OCI-LY1 (cell line): ENCODE results near the gene OR8G5.

Source experiments
- EZH2 ChIP-seq: fragments of 200-600 bp; sonication (generic), shearing (Covaris generic); IDR thresholded peaks from 2 replicates; pipeline ENCODE4 v1.8.0; 2017; ENCODE audit warnings: borderline replicate concordance, mixed run types, mild to moderate bottlenecking, antibody characterized with exemption, low read length, moderate library complexity, mixed read lengths
- TF ChIP-seq, protein P1 (sequence below): fragments of 200-600 bp; sonication (generic), shearing (Covaris generic); IDR thresholded peaks from 2 replicates; pipeline ENCODE4 v1.5.1; 2017; ENCODE audit warnings: mild to moderate bottlenecking, antibody characterized with exemption, low read length, moderate library complexity, mixed read lengths

DNA sequence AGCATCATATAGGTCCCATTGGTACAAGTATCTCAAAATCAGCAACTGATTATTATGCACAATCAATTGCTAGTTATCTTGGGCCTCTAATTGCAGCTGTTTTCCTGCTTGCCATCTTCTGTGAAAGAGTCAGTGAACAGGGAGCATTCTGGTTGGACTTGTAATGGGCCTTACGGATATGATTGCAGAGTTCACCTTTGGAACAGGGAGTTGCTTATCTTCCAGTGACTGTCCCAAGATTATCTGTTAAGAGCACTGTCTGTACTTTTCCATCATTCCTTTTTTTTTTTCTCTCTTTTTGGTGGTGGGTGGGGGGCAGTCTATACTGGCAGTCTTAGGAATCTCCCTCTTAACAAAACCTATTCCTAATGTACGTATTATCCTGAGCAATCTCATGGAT, 17.8 kb downstream of the OR8G5 start:
- TF ChIP-seq, protein P1, sequence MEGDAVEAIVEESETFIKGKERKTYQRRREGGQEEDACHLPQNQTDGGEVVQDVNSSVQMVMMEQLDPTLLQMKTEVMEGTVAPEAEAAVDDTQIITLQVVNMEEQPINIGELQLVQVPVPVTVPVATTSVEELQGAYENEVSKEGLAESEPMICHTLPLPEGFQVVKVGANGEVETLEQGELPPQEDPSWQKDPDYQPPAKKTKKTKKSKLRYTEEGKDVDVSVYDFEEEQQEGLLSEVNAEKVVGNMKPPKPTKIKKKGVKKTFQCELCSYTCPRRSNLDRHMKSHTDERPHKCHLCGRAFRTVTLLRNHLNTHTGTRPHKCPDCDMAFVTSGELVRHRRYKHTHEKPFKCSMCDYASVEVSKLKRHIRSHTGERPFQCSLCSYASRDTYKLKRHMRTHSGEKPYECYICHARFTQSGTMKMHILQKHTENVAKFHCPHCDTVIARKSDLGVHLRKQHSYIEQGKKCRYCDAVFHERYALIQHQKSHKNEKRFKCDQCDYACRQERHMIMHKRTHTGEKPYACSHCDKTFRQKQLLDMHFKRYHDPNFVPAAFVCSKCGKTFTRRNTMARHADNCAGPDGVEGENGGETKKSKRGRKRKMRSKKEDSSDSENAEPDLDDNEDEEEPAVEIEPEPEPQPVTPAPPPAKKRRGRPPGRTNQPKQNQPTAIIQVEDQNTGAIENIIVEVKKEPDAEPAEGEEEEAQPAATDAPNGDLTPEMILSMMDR = no peak
- TF ChIP-seq EZH2 = no peak
